AG10803 (cell line): ENCODE measurements around the gene PTPN6.
"Not testable (repeated sequence)": the region's sequence is repeated elsewhere in the genome, so short reads cannot be mapped to it uniquely, and the experiment has no call there.

ENCODE experiments used
- DNase-seq: peaks from one replicate; pipeline ENCODE4 v3.0.0; 2010; ENCODE audit warnings: low read depth
- H3K4me3 ChIP-seq: 2 replicates; pipeline ENCODE4 v1.5.1; 2011; ENCODE audit warnings: mild to moderate bottlenecking, low read length, control low read depth
- CTCF ChIP-seq: conservative IDR thresholded peaks from 2 replicates; pipeline ENCODE4 v1.5.1; 2011; ENCODE audit warnings: mild to moderate bottlenecking, low read length, control low read depth, inconsistent platforms

Gene PTPN6

GRCh38 chr12:6950811-6951540, at the start of gene PTPN6:
TSS of gene PTPN6 (plus strand) at chr12:6951356. CDS start at chr12:6951513, 157 bp downstream.
- H3K4me3 ChIP-seq, result no peak within 1 kb of the TSS
- DNase-seq, result no peak
- no peak for TF ChIP-seq CTCF

GRCh38 chr12:6902448-6902847, 48.7 kb upstream of the PTPN6 start:
- no peak for TF ChIP-seq CTCF
- H3K4me3 ChIP-seq, result no peak overlapping the region
- no peak for DNase-seq

- H3K4me3 ChIP-seq, result no peak overlapping the region
- no peak for TF ChIP-seq CTCF
- no peak for DNase-seq
Measured at GRCh38 chr12:6903722-6904121, 47.4 kb upstream of the PTPN6 start.

GRCh38 chr12:6904280-6905276, 46.6 kb upstream of the PTPN6 start, which contains the start of gene LRRC23:
TSS of gene LRRC23 (plus strand) at chr12:6904822. CDS start at chr12:6905634, 812 bp downstream.
- TF ChIP-seq CTCF, result no peak
- peak; percentile 91 for DNase-seq
- H3K4me3 ChIP-seq, result peak within 1 kb of the TSS; percentile 94

- DNase-seq, result no peak
- no peak for TF ChIP-seq CTCF
- peak overlapping the region; percentile 94 for H3K4me3 ChIP-seq
Measured at GRCh38 chr12:6905414-6906040, 45.6 kb upstream of the PTPN6 start.

GRCh38 chr12:6908141-6908540, 43.0 kb upstream of the PTPN6 start:
- not testable (repeated sequence) for DNase-seq

GRCh38 chr12:6909421-6910145, 41.6 kb upstream of the PTPN6 start:
- no peak for TF ChIP-seq CTCF
- no peak for DNase-seq

More at GRCh38 chr12:6908141-6908540, 43.0 kb upstream of the PTPN6 start:
- not testable (repeated sequence) for H3K4me3 ChIP-seq

More at GRCh38 chr12:6909421-6910145, 41.6 kb upstream of the PTPN6 start:
- H3K4me3 ChIP-seq, result no peak overlapping the region
